Activated T-helper 1 cell treated with anti-CD3 and anti-CD28 coated beads, Interleukin-12 subunit alpha, Interleukin-12 subunit beta, Interleukin-2, Interleukin-4 antibody, amounts not matched to agents 30 ng/mL and 10 ng/mL and 1 ng/mL, durations not matched to agents 14 hours and 24 hours and 36 hours (primary cell): ENCODE results near the gene ZHX3. TPM values are rescaled to one million over a fixed set of nuclear protein-coding genes. Genes with fewer than 3 reads are reported as not detected.

ENCODE experiments used
- DNase-seq: peaks from one replicate; pipeline ENCODE4 v3.0.0; 2021; ENCODE audit warnings: low spot score
- H3K27ac Mint-ChIP-seq: one replicate; pipeline ENCODE4 v1.8.0; 2021; ENCODE audit warnings: mild to moderate bottlenecking, mixed read lengths
- H3K27me3 Mint-ChIP-seq: one replicate; pipeline ENCODE4 v1.8.0; 2022; ENCODE audit warnings: mild to moderate bottlenecking, moderate library complexity, mixed read lengths; ENCODE audit not compliant: insufficient read depth
- H3K36me3 Mint-ChIP-seq: one replicate; pipeline ENCODE4 v1.8.0; 2021; ENCODE audit warnings: low read depth, mixed read lengths
- H3K4me1 Mint-ChIP-seq: one replicate; pipeline ENCODE4 v1.8.0; 2021; ENCODE audit warnings: low read depth, mixed read lengths
- H3K4me3 Mint-ChIP-seq: one replicate; pipeline ENCODE4 v1.8.0; 2021; ENCODE audit warnings: mild to moderate bottlenecking, moderate library complexity, mixed read lengths
- H3K9me3 Mint-ChIP-seq: one replicate; pipeline ENCODE4 v1.8.0; 2021; ENCODE audit warnings: mixed read lengths
- intact Hi-C: fragments of 100-400 bp; cut with micrococcal nuclease; formaldehyde crosslinking; loops from one replicate; pipeline ENCODE4 v1.15.1; 2024
- total RNA-seq: library from RNA; stranded (reverse); gene quantifications from 2 replicates; pipeline ENCODE4 v1.2.3, GENCODE V29; 2022

ZHX3 gene
- total RNA-seq, 1 donor from 2014 or later: 9.5 TPM

GRCh38 chr20:41141153-41141815 lies 176.2 kb downstream of the ZHX3 start:
- DNase-seq: no peak
- peak overlapping the region; percentile 90 for H3K27ac Mint-ChIP-seq
- peaks cover 35% of the 10 kb centered on the region for H3K36me3 Mint-ChIP-seq
- H3K9me3 Mint-ChIP-seq: no peaks in the 10 kb centered on the region
- intact Hi-C loops: no loop called here
- H3K27me3 Mint-ChIP-seq: no peaks in the 10 kb centered on the region
- H3K4me1 Mint-ChIP-seq: peaks cover 80% of the 10 kb centered on the region
- peak overlapping the region; percentile 95 for H3K4me3 Mint-ChIP-seq

- DNase-seq: no peak
- Mint-ChIP-seq H3K4me3 (peak overlapping the region; percentile 95), H3K36me3 (peaks cover 34% of the 10 kb centered on the region)
Measured at GRCh38 chr20:41140226-41141133, 177.1 kb downstream of the ZHX3 start.

GRCh38 chr20:41139227-41140093 lies 178.1 kb downstream of the ZHX3 start:
- no peaks in the 10 kb centered on the region for H3K27me3 Mint-ChIP-seq
- peak overlapping the region; percentile 90 for H3K27ac Mint-ChIP-seq
- peak overlapping the region; percentile 95 for H3K4me3 Mint-ChIP-seq
- DNase-seq: no peak
- intact Hi-C loops: loop anchor here (1.0 to 5.0 kb wide), 6 partner anchors 18 to 479 kb away; partner anchors contain the start of gene CHD6
- no peaks in the 10 kb centered on the region for H3K9me3 Mint-ChIP-seq
- H3K36me3 Mint-ChIP-seq: peaks cover 24% of the 10 kb centered on the region
- H3K4me1 Mint-ChIP-seq: peaks cover 80% of the 10 kb centered on the region

More at GRCh38 chr20:41140226-41141133, 177.1 kb downstream of the ZHX3 start:
- H3K27me3 Mint-ChIP-seq: no peaks in the 10 kb centered on the region
- peaks cover 80% of the 10 kb centered on the region for H3K4me1 Mint-ChIP-seq
- peak overlapping the region; percentile 90 for H3K27ac Mint-ChIP-seq
- no peaks in the 10 kb centered on the region for H3K9me3 Mint-ChIP-seq
- intact Hi-C loops: no loop called here

- DNase-seq: peak; percentile 37
- Mint-ChIP-seq H3K4me1 (peaks cover 80% of the 10 kb centered on the region), H3K4me3 (peak overlapping the region; percentile 95), H3K27me3 (no peaks in the 10 kb centered on the region), H3K9me3 (no peaks in the 10 kb centered on the region), H3K27ac (peak overlapping the region; percentile 90), H3K36me3 (peaks cover 21% of the 10 kb centered on the region)
- intact Hi-C loops: loop anchor here (1.0 to 5.0 kb wide), 7 partner anchors 19 to 480 kb away; partner anchors contain the start of genes CHD6 and TOP1
Measured at GRCh38 chr20:41138475-41139226, 178.9 kb downstream of the ZHX3 start.

- intact Hi-C loops: loop anchor here (1.0 to 5.0 kb wide), 5 partner anchors 34 to 555 kb away; partner anchors contain the start of genes CHD6 and TOP1
- H3K27me3 Mint-ChIP-seq: no peaks in the 10 kb centered on the region
Measured at GRCh38 chr20:41137614-41138474, 179.7 kb downstream of the ZHX3 start.

GRCh38 chr20:41136680-41137613 lies 180.6 kb downstream of the ZHX3 start, which contains the start of gene PLCG1:
TSS of gene PLCG1 (plus strand) at chr20:41137543. CDS start at chr20:41137642, 99 bp downstream.
- Mint-ChIP-seq H3K4me1 (peaks cover 71% of the 10 kb centered on the region), H3K27ac (peak within 1 kb of the TSS; percentile 91), H3K27me3 (no peaks in the 10 kb centered on the region), H3K36me3 (peaks cover 18% of the 10 kb centered on the region), H3K4me3 (peak within 1 kb of the TSS; percentile 95), H3K9me3 (no peaks in the 10 kb centered on the region)
- intact Hi-C loops: loop anchor here (1.0 to 5.0 kb wide), 4 partner anchors 35 to 556 kb away; partner anchors contain the start of gene ZHX3
- peak; percentile 83 for DNase-seq

More at GRCh38 chr20:41137614-41138474, 179.7 kb downstream of the ZHX3 start:
- Mint-ChIP-seq H3K27ac (peak overlapping the region; percentile 90), H3K4me3 (peak overlapping the region; percentile 95), H3K36me3 (peaks cover 18% of the 10 kb centered on the region), H3K9me3 (no peaks in the 10 kb centered on the region), H3K4me1 (peaks cover 77% of the 10 kb centered on the region)
- peak; percentile 63 for DNase-seq

GRCh38 chr20:41135888-41136679 lies 181.4 kb downstream of the ZHX3 start:
- DNase-seq: no peak
- H3K36me3 Mint-ChIP-seq: peaks cover 18% of the 10 kb centered on the region
- intact Hi-C loops: loop anchor here (1.0 to 5.0 kb wide), 6 partner anchors 36 to 557 kb away; partner anchors contain the start of genes LPIN3 and ZHX3
- no peaks in the 10 kb centered on the region for H3K9me3 Mint-ChIP-seq
- peaks cover 71% of the 10 kb centered on the region for H3K4me1 Mint-ChIP-seq
- H3K27me3 Mint-ChIP-seq: no peaks in the 10 kb centered on the region
- peak overlapping the region; percentile 83 for H3K4me3 Mint-ChIP-seq
- H3K27ac Mint-ChIP-seq: peak overlapping the region; percentile 91

GRCh38 chr20:41135187-41135887 lies 182.2 kb downstream of the ZHX3 start:
- Mint-ChIP-seq H3K4me3 (peak overlapping the region; percentile 83), H3K27ac (peak overlapping the region; percentile 91), H3K36me3 (peaks cover 16% of the 10 kb centered on the region), H3K9me3 (no peaks in the 10 kb centered on the region), H3K27me3 (no peaks in the 10 kb centered on the region), H3K4me1 (peaks cover 65% of the 10 kb centered on the region)
- intact Hi-C loops: loop anchor here (1.0 to 5.0 kb wide), 4 partner anchors 37 to 297 kb away; partner anchors contain the start of gene LPIN3
- peak; percentile 53 for DNase-seq
